NCI-H1092 (cell line): ENCODE measurements around the gene IFRD1.

Experiments
- DNase-seq: peaks from one replicate; lab custom pipeline; 2025; lab: John Stamatoyannopoulos, UW

The IFRD1 gene

DNA sequence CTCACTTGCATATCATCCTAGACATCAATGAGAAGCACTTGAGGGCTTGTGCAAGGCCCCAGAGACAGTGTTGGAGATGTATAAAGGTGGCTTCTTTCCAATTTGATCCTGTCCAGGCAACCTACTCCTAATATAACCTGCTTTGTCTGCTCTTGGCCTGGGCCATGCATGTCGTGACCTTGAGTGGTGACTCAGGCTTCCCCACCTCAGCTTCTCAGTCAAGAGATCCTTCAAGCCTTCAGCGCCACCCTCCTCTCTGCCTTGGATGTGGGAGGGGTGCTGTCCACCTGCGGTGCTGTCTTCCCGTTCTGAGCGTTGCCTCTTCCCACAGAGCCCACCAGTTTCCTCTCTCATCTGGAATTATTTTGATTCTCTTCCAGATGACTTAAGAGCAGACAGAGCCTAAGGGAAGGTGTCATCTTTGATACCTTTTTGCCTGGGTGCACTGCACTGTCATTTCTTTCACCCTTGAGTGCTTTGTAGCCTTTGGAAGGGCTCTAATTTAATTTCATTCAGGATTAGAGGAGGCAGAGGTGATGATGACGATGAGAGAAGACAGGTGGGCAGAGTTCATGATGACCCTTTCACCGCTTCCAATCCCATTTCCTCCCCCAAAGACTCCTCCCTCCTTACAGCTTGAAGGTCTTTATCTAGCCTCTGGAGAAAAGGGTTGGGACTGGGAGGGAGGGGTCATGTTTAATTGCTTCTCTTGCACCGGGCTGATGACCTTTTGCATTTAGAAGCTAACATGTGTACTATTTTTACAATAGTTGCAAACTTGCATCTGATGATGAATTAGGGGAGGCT is 37.4 kb downstream of the IFRD1 start:
- no peak for DNase-seq

DNA sequence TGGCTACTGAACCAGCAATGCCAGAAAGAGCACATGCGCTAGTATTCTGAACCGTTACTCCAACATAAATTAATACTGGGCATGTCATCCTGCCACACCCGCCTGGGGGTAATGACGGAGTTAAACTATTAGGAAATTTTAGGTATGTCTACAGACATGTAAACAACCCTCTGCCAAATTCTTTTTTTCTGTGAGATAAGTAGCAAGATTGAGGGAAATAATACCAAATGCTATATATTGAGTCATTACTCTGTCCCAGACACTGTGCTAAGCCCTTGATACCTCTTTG is 37.9 kb downstream of the IFRD1 start:
- no peak for DNase-seq

DNA sequence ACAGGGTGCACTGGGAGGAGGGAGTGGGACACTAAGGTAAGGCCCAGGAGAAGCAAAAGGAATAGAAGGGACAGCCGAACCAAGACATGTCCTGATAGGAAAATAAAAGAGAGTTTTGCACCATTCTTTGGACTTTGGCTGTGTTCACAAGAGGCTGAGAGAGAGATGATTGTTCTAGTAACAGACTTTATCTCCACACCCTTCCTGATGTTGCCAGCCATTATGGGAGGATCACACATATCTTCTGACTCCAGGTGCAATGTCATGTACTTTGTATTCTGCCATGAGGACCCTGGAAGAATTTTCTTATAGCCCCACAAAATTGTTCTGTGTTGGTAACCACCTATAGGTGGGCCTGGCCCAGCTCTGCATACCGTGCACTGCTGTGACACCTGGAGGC is 41.9 kb downstream of the IFRD1 start:
- DNase-seq: no peak

DNA sequence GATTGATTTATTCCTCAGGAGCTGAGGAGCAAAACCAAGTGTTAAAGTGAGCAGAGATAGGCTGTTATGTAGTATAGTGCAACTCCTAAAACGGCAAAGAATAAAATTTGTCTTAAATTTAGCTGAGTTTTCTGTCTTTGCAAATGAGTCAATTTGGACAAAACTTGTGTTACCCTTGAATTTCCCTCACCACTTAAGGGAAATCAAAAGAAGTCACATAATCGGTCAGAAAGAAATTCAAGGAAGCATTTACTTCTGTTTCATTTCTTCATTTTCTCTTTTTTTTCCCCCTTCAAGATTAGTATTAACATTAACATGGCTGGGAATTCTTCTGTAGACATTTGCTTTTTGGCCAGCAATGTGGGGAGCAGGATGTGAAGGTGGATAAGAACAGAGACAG is 44.4 kb downstream of the IFRD1 start:
- DNase-seq: no peak

DNA sequence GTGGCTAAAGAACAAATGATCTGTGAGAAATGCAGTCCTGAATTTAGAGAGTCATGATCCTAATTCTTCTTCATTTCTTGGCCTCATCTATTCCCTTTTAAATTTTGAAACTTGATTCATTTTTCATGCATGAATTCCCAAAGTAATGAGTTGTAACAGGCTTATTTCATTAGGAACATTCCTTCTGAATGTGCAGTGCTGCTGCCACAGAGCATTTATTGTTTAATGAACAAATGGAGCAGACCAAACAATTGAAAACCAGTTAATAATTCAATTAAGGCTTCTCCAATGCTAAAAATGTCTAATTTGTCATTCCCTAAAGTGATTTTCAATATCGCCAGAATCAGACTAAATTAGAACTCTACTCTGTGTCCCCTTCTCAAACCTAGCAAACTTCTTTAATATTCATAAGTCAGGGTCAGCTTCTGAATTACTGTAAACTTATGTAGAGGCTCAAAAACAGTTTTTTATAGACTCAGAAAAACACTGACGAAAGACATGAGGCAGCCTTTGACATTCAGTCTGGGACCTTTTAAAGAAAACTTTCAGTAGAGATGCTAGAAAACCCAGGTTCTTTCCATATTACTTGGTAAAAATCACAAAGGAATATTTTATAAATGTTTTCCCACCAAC is 45.0 kb downstream of the IFRD1 start:
- no peak for DNase-seq

DNA sequence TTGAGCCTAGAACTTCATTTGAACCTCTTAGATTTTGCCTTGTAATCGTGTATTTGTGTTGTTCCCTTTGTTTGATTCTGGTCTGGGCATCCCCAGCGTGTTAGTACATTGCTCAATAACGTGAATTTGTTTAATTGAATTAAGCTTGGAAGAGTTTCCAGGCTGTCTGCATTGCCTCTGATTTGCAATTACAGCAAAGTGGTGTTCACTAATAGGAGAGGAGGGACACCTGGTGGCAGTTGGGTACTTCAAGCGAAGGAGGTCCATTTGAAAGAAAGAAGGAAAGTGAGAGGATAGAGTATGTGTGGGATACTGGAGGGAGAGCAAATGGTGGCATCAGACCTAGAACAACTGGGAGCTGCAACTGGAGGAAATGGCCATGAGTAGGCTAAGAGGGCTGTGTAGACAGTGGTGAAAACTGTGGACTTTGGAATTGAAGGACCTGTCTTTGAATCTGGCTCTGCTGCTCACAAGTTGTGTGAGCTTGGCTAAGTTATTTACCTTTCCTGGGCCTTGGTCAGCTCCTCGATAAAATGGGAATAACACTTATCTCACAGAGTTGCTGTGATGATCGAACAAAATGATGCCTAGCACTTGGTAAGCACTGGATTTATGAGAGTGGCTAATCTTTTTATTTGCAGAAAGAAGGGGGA is 45.7 kb downstream of the IFRD1 start:
- DNase-seq: peak; percentile 34

DNA sequence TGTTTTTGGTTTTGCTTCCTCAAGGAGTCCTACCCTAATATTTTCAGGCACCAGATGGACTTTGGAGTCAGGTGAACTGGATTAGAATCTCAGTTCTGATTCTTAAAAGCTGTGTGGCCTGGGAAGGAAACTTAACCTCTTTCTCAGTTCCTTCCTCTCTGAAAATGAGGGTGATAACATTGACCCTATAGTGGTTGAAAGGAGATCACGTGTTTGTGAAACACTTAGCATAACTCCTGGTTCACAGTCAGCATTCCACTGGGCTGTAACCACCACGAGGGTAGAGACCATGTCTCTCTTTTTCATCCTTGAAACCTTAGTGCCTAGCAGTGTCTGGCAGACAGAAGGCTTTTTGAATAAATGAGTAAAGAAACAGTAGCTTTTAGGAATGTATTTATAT is 47.2 kb downstream of the IFRD1 start:
- no peak for DNase-seq

DNA sequence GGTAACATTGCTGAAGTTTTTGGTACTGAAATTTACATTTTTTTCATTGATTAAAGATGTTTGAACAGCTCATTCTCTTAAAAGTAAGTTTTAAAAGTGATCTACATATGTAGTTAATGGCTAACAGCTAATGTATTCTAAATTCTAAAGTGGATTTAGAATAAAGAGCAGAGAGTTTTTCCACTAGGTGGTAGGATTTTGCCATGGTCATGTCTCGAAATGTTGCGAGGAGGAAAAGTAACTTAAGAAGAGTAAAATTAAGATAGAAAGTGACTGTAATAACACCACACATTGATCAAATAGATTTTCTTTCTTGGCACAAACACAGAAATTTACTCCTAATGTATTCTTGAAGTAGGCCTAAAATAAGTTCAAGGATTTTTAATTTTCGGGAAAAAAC is 50.4 kb downstream of the IFRD1 start:
- DNase-seq: no peak

DNA sequence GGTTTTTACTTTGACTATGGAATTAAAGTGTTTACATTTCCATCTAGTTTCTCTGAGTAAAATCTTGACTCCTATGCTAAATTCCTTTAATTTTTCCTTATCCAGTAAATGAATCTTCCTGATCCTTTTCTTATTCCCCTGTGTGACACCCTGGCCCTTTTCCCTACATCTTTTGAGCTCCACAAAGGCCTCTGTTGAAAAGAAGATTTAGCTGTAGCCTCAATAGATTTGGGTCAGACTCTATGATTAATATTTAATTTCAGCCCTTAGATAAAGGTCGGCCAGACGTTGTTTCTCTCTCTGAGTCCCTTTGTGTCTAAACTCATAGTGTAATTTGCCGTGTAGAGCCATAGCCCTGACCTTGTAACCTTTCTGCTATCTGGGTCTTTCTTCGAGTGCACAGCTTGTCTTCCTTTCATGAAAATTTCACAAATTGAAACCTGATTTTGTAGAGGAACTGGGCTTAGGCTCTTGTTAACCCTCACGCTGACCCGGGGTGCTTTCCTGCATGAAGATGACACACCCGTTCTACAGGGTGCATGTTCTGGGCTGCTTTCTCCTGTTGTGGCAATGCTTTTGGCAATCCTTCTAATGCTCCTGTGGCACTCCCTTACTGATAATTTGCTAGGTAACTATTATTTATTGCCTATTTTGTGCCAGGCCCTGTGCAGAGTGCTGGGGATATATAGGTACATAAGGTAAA is 51.7 kb downstream of the IFRD1 start:
- no peak for DNase-seq

DNA sequence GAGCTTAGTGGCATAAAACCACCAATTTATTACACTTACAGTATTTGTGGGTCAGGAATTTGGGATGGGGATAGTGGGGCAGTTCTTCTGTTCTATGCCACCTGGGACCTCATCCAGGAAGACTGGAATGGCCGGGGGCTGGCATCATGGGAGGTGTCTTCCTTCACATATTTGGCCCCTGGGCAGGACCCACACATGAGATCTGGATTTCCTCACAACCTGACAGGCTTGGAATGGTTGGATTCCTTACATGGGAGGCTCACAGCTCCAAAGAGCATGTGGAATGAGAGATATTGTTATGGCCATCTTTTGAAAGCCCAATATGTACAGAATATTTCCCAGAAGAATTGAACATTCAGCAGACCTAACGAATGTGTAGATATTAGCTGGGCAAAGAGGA is 52.4 kb downstream of the IFRD1 start:
- DNase-seq: no peak

DNA sequence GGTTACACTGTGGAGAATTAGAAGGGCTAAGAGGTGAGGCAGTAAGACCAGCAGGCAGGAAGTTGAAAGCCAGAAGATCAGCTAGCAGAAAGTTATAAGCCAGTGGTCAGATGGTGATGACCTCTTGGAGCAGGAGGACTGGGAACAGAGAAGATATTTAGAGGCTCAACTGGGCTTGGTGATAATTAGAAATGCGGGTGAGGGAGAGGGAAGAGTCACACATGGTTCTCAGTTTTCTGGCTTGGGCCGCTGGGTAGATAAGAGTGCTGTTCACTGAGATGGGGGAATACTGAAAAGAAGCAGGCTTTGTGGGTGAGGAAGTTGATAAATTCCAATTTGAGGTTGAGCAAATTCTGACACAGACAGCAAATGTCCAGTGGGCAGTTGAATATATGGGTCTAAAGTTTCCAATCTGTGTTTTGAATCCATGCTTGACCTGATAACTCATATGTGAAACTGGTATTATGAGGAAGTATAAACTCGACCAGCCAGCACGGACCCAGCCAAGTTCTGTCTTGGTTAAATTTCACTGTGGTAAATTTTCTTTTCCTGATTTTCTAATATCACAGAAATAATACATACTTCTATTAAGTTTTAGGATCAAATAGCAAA is 53.2 kb downstream of the IFRD1 start:
- DNase-seq: no peak

DNA sequence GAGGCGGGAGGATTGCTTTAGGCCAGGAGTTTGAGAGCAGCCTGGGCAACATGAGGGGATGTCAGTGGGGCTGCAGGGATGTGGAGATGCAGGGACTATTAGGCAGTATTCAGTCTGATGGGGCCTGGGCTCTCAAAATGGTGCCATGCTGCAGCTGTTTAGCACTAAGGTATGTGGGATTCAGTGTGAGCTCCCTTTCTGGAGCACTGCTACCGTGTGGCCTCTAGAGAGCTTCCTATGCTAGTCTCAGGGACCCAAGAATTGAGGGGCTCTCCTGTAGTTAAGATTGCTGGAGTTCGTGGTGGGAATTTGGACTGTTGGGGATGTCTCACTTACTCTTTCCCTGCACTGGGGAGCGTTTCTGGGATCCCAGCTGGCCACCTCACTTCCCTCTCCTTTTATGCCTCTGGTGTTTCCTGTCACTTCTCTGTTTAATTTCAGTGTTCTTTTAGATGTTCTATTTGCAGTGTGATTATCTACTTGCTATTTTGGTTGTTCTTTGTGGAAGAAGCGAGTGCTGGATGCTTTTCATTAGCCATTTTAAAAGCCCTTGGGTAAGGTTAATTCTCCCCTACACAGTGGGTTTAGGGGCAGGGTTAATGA is 53.9 kb downstream of the IFRD1 start:
- no peak for DNase-seq

DNA sequence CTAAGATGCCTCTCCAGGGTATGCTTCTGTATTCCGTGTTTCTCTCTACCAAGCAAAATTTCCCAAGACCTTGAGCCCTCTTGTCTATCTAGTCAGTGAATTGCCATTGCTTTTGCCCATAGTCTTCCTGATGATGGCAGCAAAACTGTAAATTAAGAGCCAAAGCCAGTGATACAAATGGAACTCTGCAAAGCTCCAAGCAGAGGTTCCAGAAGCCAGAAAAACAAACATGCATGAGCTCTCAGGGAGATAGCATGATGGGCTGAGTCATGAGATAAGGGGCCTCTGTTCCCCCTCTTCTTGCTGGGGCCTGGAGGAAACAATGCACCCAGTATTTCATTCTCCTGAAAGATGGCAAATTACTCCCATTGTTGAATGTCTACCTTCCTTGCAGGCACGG is 55.2 kb downstream of the IFRD1 start:
- DNase-seq: peak; percentile 32

DNA sequence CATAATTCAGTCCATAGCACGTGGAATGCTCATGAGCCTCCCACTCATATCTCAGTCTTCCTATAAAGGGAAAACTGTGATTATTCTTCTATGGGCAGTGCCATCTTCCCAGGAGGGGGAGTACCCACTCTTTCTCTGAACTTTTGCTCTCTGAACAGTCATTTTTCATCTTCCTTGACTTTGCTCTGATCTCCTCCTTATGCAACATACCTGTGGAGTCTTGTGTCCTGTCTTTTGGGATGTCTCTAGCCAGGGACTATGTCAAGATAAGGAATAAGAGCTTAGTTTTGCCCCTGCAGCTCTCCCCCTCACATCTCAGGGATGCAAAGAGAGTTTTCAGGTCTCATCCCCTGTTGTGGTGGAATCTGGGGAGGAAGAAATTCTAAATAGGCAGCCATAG is 58.1 kb downstream of the IFRD1 start:
- DNase-seq: no peak

DNA sequence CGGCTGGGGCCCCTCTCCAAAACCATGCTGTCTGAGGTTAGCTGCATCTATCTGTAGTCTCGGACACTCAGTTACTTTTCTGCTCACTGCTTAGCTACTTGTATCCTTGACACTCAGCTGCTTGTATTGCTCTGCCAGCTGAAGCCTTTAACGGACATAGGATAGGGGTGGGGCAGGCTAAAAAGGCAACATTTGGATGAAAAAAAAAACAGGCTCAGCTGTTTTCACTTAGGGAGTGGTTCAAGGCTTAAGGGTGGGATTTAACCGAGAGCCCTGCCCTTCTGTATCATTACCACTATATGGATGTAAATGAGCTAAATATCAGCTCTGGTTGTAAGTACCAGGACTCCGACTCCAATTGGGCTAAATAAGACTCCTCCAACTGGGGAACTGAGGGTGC is 59.1 kb downstream of the IFRD1 start:
- no peak for DNase-seq

DNA sequence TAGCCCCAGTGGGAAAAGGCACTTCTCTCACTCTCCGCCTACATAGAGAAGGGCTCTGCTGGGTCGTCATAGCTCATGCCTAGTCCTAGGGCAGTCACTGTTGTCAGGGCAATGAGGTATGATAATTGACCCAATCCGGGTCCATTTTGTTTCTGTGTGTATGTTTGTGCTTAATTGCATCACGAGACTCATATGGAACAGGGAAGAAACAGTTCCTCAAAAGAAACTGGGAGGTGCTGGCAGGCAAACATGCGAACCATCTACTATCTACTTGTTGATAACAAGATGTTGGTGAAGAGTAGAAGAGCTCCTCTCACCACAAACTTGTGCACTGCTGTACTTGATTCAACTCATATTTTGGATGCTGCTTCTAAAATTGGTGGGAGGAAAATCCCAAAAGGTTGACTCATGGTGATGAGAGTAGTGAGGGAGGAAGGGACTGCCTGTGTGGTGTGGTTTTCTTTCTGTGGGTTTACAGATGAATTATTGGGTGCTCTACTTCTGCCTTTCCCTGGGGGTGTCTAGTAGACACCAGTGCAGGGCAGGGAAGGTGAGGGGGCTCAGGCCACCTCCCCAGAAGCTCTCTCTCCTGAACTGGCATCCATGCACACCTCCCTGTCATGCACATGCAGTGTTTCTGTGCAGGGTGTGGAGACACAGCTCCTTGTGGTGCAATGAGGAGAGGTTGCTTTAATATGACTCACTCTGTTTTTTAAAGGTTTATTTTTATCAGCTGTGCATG is 59.9 kb downstream of the IFRD1 start:
- DNase-seq: no peak

DNA sequence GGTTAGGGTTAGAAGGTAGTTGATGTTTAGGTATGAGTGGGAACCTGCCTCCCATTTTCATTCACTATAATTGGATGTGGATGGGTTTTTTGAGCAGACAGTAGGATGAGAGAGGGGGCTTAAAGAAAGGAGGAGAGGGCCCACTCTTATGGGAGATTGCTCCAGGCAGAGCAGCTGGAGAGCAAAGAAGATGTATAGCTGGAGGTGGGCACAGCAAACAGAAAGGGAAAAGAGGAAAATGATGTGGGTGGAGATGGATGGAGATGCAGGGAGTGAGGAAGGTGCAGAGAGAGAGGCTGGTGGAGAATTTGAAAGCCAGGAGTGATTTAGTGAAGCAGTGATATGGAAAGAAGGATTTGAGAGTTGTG is 60.5 kb downstream of the IFRD1 start:
- DNase-seq: no peak

DNA sequence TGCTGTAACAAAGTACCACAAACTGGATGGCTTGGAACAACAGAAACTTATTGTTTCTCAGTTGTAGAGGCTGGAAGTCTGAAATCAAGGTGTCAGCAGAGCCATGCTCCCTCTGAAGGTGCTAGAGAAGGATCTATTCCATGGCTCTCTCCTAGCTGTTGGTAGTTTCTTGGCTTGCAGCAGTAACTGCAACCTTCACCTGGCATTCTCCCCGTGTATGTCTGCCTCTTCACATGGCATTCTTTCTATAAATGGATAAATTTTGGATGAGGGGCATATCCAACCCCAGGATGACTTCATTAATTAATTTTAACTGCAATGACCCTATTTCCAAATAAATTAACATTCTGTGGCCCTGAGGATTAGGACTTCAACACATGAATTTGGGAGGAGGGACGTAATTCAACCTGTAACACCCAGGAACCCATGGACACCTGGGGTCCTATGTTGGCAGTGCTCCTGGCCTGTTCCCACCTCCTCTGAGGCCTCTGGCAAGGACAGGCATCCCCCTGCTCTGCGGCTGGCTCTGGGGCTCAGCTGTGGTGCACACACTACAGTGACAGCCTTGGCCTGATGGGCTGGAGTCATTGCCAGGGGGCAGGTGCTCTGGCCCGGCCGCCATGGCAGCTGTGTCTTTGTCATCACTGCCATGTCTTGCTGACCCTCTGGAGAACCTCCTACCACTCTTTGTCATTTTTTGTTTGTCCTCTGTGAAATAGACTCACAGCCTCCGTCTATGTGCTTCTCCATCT is 61.4 kb downstream of the IFRD1 start:
- peak; percentile 8 for DNase-seq

DNA sequence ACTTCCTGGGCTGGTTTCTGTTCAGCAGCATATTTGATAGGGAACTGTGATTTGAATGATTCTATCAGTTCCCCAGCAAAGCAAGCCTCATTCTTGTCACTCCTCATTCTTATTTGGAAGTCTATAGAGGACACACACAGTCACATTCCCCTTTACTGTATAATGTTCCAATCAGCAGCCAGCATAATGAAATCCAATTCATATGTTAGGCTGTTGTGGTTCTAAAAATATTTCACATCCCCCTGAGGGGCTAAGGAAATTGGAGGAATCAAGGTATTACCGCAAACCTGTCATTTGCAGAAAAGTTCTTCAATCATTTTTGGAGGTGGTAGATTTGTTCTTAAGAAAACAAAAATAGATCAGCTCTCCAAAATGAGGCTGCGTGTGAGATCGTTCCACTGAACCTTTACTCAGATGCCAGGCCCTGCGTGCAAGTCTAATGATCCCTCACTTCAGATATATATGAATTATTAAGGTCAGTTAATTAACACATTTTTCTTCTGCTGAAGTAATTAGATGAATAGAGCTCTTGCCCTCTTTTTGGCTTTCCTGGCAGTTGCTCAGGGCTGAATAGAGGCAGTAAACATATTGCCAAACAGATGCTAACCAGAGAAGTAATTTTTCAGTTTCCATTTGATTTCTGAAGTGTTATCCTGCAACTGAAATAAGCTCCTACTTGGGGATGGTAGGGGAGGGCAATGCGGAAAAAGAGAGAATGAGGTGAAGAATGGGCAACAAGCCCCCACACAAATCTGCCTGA is 62.4 kb downstream of the IFRD1 start:
- no peak for DNase-seq

DNA sequence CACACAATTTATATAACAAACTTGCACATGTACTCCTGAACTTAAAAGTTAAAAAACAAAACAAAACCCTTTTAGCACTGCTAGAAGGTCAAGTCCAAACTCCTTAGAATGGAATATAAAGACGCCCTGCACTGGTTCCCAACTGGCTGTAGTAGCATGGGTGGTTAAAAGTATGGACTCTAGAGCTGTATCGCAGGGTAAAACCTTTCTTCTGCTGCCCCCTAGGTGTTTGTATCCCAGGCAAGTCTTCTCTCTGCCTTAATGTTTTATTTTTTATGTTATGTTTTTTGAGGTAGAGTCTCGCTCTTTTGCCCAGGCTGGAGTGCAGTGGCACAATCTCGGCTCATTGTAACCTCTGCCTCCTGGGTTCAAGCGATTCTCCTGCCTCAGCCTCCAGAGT is 65.7 kb downstream of the IFRD1 start:
- DNase-seq: no peak
